Measurements from ENCODE around the gene HSD11B2. TPM values are rescaled to one million over a fixed set of nuclear protein-coding genes. Genes with fewer than 3 reads are reported as not detected.

The HSD11B2 gene
- total and polyA plus RNA-seq, 2 donors (not counting 1 experiment from before 2014, with no cell fraction given), result 0.15 TPM; not detected in 1

DNA sequence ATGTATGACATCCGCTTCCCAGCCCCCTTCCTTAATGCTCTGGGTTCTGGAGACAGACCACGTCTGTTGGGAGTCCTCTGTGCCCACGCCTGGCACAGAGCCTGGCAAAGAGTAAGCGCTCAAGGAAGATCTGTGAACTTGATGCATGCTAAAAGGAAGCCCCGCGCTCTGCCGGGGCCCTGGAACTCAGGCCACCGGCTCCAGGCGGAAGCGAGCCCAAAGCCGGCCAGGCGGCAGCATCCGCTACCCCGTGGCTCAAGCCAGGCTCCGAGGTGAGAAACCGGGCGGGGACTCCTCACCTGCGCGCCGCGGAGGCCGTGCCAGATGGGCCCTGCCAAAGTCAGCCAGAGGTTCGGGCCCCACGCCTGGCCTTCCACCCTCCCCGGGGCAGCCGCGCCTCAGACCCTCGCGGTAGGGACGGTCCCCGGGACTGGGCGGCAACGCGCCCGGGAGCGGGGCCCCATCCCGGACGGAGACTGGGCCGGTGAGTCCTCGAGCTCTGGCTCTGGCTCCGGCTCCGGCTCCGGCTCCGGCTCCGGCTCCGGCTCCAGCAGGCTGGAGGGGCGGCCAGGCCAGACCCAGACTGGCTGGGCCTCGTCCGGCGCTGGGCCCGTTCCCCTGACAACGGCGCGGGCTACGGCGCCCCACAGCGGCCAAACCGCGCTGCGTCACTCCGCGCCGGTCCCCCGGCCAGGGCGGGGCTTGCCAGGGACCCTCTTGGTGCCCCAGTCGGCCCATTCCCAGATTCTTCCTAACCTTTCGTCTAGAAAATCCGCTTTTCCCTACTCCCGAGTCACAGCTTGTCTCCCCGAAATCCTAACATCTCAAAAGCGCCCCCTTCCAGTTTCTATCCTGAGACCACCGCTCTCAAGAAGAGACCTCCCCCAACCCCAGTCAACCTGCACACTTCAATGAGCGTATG, 14.8 kb upstream of the HSD11B2 start, which contains the start of gene ZDHHC1:
Gene ZDHHC1 (minus strand): TSS at position 606 of the 922 bp plus-strand sequence. CDS start 8,702 bp downstream, outside the sequence.
- H3K36me3 ChIP-seq (ENCODE audit: control insufficient read depth, insufficient read depth, low read length), result no peaks in the 10 kb centered on the region
- no peaks in the 10 kb centered on the region for H3K27me3 ChIP-seq (ENCODE audit: control insufficient read depth, insufficient read depth, low read length)
- H3K27ac ChIP-seq (ENCODE audit: insufficient read depth, low read length), result peak within 1 kb of the TSS; percentile 88
- TF ChIP-seq EZH2 (IDR thresholded peaks at IDR 0.05; ENCODE audit: low read length, missing control alignments), result no peak
- TF ChIP-seq, protein P1, sequence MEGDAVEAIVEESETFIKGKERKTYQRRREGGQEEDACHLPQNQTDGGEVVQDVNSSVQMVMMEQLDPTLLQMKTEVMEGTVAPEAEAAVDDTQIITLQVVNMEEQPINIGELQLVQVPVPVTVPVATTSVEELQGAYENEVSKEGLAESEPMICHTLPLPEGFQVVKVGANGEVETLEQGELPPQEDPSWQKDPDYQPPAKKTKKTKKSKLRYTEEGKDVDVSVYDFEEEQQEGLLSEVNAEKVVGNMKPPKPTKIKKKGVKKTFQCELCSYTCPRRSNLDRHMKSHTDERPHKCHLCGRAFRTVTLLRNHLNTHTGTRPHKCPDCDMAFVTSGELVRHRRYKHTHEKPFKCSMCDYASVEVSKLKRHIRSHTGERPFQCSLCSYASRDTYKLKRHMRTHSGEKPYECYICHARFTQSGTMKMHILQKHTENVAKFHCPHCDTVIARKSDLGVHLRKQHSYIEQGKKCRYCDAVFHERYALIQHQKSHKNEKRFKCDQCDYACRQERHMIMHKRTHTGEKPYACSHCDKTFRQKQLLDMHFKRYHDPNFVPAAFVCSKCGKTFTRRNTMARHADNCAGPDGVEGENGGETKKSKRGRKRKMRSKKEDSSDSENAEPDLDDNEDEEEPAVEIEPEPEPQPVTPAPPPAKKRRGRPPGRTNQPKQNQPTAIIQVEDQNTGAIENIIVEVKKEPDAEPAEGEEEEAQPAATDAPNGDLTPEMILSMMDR (conservative IDR thresholded peaks at IDR 0.05 in 1 of 2, IDR thresholded peaks at IDR 0.05 in 1 of 2; ENCODE audit: low read depth in 1 of 2, low read length in 2 of 2), result no peak
- no peaks in the 10 kb centered on the region for H4K20me1 ChIP-seq (ENCODE audit: control insufficient read depth, extremely low read depth, insufficient read depth, low read length)
- H3K4me3 ChIP-seq (replicated peaks in 1 of 4; ENCODE audit: control extremely low read depth in 1 of 4, insufficient read depth in 1 of 4, low read depth in 3 of 4, low read length in 4 of 4), result peak within 1 kb of the TSS; percentile 66 to 91 (median 72)
- H3K4me1 ChIP-seq (ENCODE audit: control insufficient read depth, extremely low read depth, insufficient read depth, low read length), result peaks cover 2% of the 10 kb centered on the region
- H3K79me2 ChIP-seq (ENCODE audit: control insufficient read depth, insufficient read depth, low read length), result no peaks in the 10 kb centered on the region
- H3K4me2 ChIP-seq (ENCODE audit: extremely low read depth, insufficient read depth, low read length), result peak within 1 kb of the TSS; percentile 91
- H3K9ac ChIP-seq (ENCODE audit: insufficient read depth, low read length), result peak within 1 kb of the TSS; percentile 91
- H3K9me3 ChIP-seq (ENCODE audit: control insufficient read depth, insufficient read depth, low read depth, low read length), result no peaks in the 10 kb centered on the region
- peak; percentile 65 to 74 for DNase-seq (ENCODE audit: low read depth in 2 of 2)
- H2AFZ ChIP-seq (ENCODE audit: low read length), result peak within 1 kb of the TSS; percentile 95

DNA sequence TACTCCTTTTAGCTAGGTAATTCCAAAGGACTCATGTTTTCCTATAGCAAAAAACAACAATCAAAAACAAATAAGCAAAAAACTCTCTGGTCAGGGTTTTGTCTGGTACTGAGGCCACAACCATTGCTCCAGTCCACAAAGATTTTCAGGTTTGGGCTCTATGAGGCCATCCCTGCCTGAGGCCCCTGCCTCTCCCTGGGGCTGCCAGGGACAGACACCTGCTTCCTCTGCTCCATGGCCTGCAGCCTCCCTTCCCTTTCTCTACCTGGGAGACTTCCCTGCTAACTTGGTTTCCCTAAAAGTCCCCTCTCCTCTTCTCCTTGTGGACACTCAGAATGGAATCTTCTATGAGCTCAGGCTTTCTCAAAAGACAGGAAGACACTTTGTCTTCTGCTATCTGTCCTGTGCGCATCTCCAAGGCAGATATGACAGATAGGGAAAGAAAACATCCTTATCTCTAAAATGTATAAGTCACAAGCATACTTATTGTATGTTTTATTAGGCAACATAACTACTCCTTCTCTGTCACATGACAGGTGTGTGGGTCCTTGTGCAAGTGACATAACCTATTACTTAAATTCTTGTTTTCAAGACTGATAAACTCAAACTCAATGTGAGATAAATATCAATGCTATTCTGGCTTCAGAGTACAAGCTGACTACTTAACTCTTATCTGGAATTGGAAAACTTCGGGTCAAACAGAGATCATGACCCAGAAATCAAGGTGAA, 13.4 kb upstream of the HSD11B2 start:
- H3K4me2 ChIP-seq (ENCODE audit: extremely low read depth, insufficient read depth, low read length), result no peak overlapping the region
- no peak overlapping the region for H2AFZ ChIP-seq (ENCODE audit: low read length)
- no peaks in the 10 kb centered on the region for H3K27me3 ChIP-seq (ENCODE audit: control insufficient read depth, insufficient read depth, low read length)
- DNase-seq (ENCODE audit: low read depth in 2 of 2), result no peak
- H3K4me3 ChIP-seq (replicated peaks in 1 of 4; ENCODE audit: control extremely low read depth in 1 of 4, insufficient read depth in 1 of 4, low read depth in 3 of 4, low read length in 4 of 4), result no peak overlapping the region
- H3K9me3 ChIP-seq (ENCODE audit: control insufficient read depth, insufficient read depth, low read depth, low read length), result no peaks in the 10 kb centered on the region
- H3K36me3 ChIP-seq (ENCODE audit: control insufficient read depth, insufficient read depth, low read length), result no peaks in the 10 kb centered on the region
- H3K9ac ChIP-seq (ENCODE audit: insufficient read depth, low read length), result no peak overlapping the region
- H4K20me1 ChIP-seq (ENCODE audit: control insufficient read depth, extremely low read depth, insufficient read depth, low read length), result no peaks in the 10 kb centered on the region
- H3K79me2 ChIP-seq (ENCODE audit: control insufficient read depth, insufficient read depth, low read length), result no peaks in the 10 kb centered on the region
- TF ChIP-seq, protein P1 (conservative IDR thresholded peaks at IDR 0.05 in 1 of 2, IDR thresholded peaks at IDR 0.05 in 1 of 2; ENCODE audit: low read depth in 1 of 2, low read length in 2 of 2), result no peak
- no peak for TF ChIP-seq EZH2 (IDR thresholded peaks at IDR 0.05; ENCODE audit: low read length, missing control alignments)
- H3K4me1 ChIP-seq (ENCODE audit: control insufficient read depth, extremely low read depth, insufficient read depth, low read length), result peaks cover 2% of the 10 kb centered on the region
- H3K27ac ChIP-seq (ENCODE audit: insufficient read depth, low read length), result no peak overlapping the region

DNA sequence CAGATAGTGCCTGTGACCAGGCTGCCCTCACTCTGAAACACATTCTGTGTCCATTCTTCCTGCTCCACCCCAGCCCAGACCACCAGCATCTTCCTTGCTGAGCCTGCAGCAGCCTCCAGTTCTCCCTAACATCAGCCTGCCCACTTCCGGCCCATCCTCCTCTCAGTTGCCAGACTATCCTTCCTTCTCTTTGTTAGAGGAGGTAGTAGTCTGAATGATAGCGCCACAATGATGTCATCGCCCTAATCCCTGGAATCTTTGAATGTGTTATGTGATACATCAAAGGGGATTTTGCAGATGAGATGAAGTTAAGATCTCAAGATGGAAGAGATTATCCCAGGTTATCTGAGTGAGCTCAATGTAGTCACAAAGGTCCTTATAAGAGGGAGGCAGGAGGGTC, 11.4 kb upstream of the HSD11B2 start:
- Histone ChIP-seq H3K4me1 (ENCODE audit: control insufficient read depth, extremely low read depth, insufficient read depth, low read length) (peaks cover 2% of the 10 kb centered on the region), H3K9me3 (ENCODE audit: control insufficient read depth, insufficient read depth, low read depth, low read length) (no peaks in the 10 kb centered on the region), H2AFZ (ENCODE audit: low read length) (no peak overlapping the region), H3K79me2 (ENCODE audit: control insufficient read depth, insufficient read depth, low read length) (no peaks in the 10 kb centered on the region), H3K27ac (ENCODE audit: insufficient read depth, low read length) (no peak overlapping the region), H3K9ac (ENCODE audit: insufficient read depth, low read length) (no peak overlapping the region), H3K4me2 (ENCODE audit: extremely low read depth, insufficient read depth, low read length) (no peak overlapping the region), H3K36me3 (ENCODE audit: control insufficient read depth, insufficient read depth, low read length) (no peaks in the 10 kb centered on the region), H4K20me1 (ENCODE audit: control insufficient read depth, extremely low read depth, insufficient read depth, low read length) (no peaks in the 10 kb centered on the region), H3K27me3 (ENCODE audit: control insufficient read depth, insufficient read depth, low read length) (peaks cover 4% of the 10 kb centered on the region), H3K4me3 (replicated peaks in 1 of 4; ENCODE audit: control extremely low read depth in 1 of 4, insufficient read depth in 1 of 4, low read depth in 3 of 4, low read length in 4 of 4) (no peak overlapping the region)
- TF ChIP-seq, protein P1 (conservative IDR thresholded peaks at IDR 0.05 in 1 of 2, IDR thresholded peaks at IDR 0.05 in 1 of 2; ENCODE audit: low read depth in 1 of 2, low read length in 2 of 2), result no peak
- TF ChIP-seq EZH2 (IDR thresholded peaks at IDR 0.05; ENCODE audit: low read length, missing control alignments), result no peak
- no peak for DNase-seq (ENCODE audit: low read depth in 2 of 2)

Measured in fibroblast of lung (primary cell).